ENCODE results near the gene NUDCD3.

DNA sequence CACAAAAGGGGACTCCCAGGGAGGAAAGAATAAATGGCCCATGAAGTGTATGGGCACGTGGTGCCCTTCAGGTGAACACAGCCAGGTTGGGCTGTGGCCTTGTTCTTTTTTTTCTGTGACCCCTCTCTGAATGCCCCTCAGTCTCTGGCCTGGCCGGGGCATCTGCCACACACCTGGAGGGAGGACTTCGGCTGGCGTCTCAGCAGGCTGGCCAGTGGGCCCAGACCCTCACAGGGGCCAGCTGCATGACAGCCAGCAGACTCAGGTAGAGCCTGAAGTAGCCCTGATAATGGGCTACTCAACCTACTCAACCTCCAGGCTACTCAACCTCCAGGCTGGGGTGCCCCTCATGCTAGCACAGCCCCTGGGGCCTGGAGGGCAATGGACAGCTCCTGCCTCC is 155.3 kb downstream of the NUDCD3 start:
- no peak for TF ChIP-seq CTCF (IDR thresholded peaks at IDR 0.05 in 2 of 3, conservative IDR thresholded peaks at IDR 0.05 in 1 of 3; ENCODE audit: borderline replicate concordance in 1 of 3, insufficient read depth in 1 of 3, low read depth in 2 of 3, low read length in 2 of 3)
- TF ChIP-seq, protein P1, sequence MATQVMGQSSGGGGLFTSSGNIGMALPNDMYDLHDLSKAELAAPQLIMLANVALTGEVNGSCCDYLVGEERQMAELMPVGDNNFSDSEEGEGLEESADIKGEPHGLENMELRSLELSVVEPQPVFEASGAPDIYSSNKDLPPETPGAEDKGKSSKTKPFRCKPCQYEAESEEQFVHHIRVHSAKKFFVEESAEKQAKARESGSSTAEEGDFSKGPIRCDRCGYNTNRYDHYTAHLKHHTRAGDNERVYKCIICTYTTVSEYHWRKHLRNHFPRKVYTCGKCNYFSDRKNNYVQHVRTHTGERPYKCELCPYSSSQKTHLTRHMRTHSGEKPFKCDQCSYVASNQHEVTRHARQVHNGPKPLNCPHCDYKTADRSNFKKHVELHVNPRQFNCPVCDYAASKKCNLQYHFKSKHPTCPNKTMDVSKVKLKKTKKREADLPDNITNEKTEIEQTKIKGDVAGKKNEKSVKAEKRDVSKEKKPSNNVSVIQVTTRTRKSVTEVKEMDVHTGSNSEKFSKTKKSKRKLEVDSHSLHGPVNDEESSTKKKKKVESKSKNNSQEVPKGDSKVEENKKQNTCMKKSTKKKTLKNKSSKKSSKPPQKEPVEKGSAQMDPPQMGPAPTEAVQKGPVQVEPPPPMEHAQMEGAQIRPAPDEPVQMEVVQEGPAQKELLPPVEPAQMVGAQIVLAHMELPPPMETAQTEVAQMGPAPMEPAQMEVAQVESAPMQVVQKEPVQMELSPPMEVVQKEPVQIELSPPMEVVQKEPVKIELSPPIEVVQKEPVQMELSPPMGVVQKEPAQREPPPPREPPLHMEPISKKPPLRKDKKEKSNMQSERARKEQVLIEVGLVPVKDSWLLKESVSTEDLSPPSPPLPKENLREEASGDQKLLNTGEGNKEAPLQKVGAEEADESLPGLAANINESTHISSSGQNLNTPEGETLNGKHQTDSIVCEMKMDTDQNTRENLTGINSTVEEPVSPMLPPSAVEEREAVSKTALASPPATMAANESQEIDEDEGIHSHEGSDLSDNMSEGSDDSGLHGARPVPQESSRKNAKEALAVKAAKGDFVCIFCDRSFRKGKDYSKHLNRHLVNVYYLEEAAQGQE (IDR thresholded peaks at IDR 0.05; ENCODE audit: low read depth) = no peak
- TF ChIP-seq SIN3A (IDR thresholded peaks at IDR 0.05; ENCODE audit: low read depth) = no peak
- no peak for TF ChIP-seq POLR2A (IDR thresholded peaks at IDR 0.05; ENCODE audit: borderline replicate concordance, extremely low read depth, insufficient read depth, insufficient read length)
- no peak for TF ChIP-seq YY1 (IDR thresholded peaks at IDR 0.05; ENCODE audit: extremely low read depth, insufficient replicate concordance, low read depth, low read length)
- TF ChIP-seq EGR1 (IDR thresholded peaks at IDR 0.05; ENCODE audit: low read depth) = no peak
- no peak for TF ChIP-seq MAX (IDR thresholded peaks at IDR 0.05)
- TF ChIP-seq SRF (IDR thresholded peaks at IDR 0.05; ENCODE audit: low read depth) = no peak
- TF ChIP-seq POLR2AphosphoS5 (IDR thresholded peaks at IDR 0.05; ENCODE audit: low read depth, low read length) = no peak
- no peak for TF ChIP-seq CBX3 (IDR thresholded peaks at IDR 0.05; ENCODE audit: low read depth)
- no peak for TF ChIP-seq EZH2phosphoT487 (IDR thresholded peaks at IDR 0.05; ENCODE audit: borderline replicate concordance)
- TF ChIP-seq ZNF274 (IDR thresholded peaks at IDR 0.05; ENCODE audit: low read depth, low read length) = no peak
